ENCODE results near the gene DENND1A.

DNA sequence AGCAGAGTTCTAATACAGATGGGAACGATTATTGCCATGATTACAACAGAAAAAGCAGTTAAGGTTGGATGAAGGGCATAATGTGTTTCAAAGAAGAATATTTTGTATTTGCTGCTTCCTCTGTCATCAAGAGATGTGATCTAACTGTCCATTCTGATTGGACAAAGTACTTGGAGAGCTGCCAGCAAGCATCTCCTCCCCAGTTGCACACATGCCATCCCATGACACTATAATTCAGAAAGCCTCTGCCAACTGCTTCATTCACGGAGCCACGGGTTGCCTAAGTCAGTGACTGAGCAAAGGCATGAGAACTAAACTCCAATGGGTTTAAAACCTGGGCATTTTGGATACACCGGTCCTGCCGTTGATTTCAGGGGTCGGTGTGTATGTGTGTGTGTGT is 320.1 kb downstream of the DENND1A start:
- TF ChIP-seq, protein P1, sequence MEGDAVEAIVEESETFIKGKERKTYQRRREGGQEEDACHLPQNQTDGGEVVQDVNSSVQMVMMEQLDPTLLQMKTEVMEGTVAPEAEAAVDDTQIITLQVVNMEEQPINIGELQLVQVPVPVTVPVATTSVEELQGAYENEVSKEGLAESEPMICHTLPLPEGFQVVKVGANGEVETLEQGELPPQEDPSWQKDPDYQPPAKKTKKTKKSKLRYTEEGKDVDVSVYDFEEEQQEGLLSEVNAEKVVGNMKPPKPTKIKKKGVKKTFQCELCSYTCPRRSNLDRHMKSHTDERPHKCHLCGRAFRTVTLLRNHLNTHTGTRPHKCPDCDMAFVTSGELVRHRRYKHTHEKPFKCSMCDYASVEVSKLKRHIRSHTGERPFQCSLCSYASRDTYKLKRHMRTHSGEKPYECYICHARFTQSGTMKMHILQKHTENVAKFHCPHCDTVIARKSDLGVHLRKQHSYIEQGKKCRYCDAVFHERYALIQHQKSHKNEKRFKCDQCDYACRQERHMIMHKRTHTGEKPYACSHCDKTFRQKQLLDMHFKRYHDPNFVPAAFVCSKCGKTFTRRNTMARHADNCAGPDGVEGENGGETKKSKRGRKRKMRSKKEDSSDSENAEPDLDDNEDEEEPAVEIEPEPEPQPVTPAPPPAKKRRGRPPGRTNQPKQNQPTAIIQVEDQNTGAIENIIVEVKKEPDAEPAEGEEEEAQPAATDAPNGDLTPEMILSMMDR (conservative IDR thresholded peaks at IDR 0.05; ENCODE audit: low read depth in 2 of 2), result no peak
- TF ChIP-seq, protein P2, sequence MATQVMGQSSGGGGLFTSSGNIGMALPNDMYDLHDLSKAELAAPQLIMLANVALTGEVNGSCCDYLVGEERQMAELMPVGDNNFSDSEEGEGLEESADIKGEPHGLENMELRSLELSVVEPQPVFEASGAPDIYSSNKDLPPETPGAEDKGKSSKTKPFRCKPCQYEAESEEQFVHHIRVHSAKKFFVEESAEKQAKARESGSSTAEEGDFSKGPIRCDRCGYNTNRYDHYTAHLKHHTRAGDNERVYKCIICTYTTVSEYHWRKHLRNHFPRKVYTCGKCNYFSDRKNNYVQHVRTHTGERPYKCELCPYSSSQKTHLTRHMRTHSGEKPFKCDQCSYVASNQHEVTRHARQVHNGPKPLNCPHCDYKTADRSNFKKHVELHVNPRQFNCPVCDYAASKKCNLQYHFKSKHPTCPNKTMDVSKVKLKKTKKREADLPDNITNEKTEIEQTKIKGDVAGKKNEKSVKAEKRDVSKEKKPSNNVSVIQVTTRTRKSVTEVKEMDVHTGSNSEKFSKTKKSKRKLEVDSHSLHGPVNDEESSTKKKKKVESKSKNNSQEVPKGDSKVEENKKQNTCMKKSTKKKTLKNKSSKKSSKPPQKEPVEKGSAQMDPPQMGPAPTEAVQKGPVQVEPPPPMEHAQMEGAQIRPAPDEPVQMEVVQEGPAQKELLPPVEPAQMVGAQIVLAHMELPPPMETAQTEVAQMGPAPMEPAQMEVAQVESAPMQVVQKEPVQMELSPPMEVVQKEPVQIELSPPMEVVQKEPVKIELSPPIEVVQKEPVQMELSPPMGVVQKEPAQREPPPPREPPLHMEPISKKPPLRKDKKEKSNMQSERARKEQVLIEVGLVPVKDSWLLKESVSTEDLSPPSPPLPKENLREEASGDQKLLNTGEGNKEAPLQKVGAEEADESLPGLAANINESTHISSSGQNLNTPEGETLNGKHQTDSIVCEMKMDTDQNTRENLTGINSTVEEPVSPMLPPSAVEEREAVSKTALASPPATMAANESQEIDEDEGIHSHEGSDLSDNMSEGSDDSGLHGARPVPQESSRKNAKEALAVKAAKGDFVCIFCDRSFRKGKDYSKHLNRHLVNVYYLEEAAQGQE (IDR thresholded peaks at IDR 0.05; ENCODE audit: unreplicated experiment), result no peak
- TF ChIP-seq EZH2 (IDR thresholded peaks at IDR 0.05; ENCODE audit: low read depth, unreplicated experiment) (no peak), POLR2AphosphoS5 (IDR thresholded peaks at IDR 0.05; ENCODE audit: low read depth) (no peak), ZNF462 (CRISPR knock-in tag; IDR thresholded peaks at IDR 0.05) (no peak), EZH2phosphoT487 (IDR thresholded peaks at IDR 0.05; ENCODE audit: unreplicated experiment) (no peak), NANOG (IDR thresholded peaks at IDR 0.05; ENCODE audit: borderline replicate concordance) (no peak), CREB1 (CRISPR knock-in tag; IDR thresholded peaks at IDR 0.05; ENCODE audit: low read depth) (no peak), ZNF114 (CRISPR knock-in tag; IDR thresholded peaks at IDR 0.05) (no peak), ZNF331 (CRISPR knock-in tag; IDR thresholded peaks at IDR 0.05; ENCODE audit: low read depth) (no peak), JUNB (IDR thresholded peaks at IDR 0.05; ENCODE audit: unreplicated experiment) (no peak)
